CD14-positive monocyte (primary cell): ENCODE data around the gene GLYR1. TPM values are rescaled to one million over a fixed set of nuclear protein-coding genes. Genes with fewer than 3 reads are reported as not detected.
A peak's percentile ranks its signal among the peaks of the same experiment; 100 is the strongest.

Experiments used
- DNase-seq, 3 donors: peaks; one replicate each; pipeline ENCODE4 v3.0.0-alpha.2; 2011 to 2022
- H2AFZ ChIP-seq: 2 replicates; pipeline ENCODE4 v1.6.0; 2012; ENCODE audit warnings: mild to moderate bottlenecking, low read depth, low read length, inconsistent platforms; ENCODE audit not compliant: insufficient read depth, poor library complexity, severe bottlenecking
- H3K27ac ChIP-seq, 2 donors: 1 replicate in 1 of 2; 2 replicates in 1 of 2; pipeline ENCODE4 v1.5.1; 2012 to 2013; ENCODE audit warnings: low read length in 2 of 2, control low read depth in 1 of 2, inconsistent platforms in 1 of 2, low read depth in 1 of 2, mild to moderate bottlenecking in 1 of 2
- H3K27me3 ChIP-seq, 2 donors: one replicate each; pipeline versions ENCODE4 v1.6.0 to v1.6.1; 2011 to 2013; ENCODE audit warnings: low read length in 2 of 2; ENCODE audit not compliant: control insufficient read depth in 2 of 2, insufficient read depth in 2 of 2
- H3K36me3 ChIP-seq, 2 donors: replicated peaks in 1 of 2; 1 replicate in 1 of 2; 2 replicates in 1 of 2; pipeline versions ENCODE4 v1.5.1 to v1.6.1; 2012 to 2013; ENCODE audit warnings: low read length in 2 of 2, control low read depth in 1 of 2, inconsistent platforms in 1 of 2, mild to moderate bottlenecking in 1 of 2; ENCODE audit not compliant: insufficient read depth in 2 of 2, control insufficient read depth in 1 of 2
- H3K4me1 ChIP-seq, 2 donors: 1 replicate in 1 of 2; 2 replicates in 1 of 2; pipeline versions ENCODE4 v1.5.1 to v1.6.1; 2012 to 2013; ENCODE audit warnings: low read length in 2 of 2, control low read depth in 1 of 2, inconsistent platforms in 1 of 2, mild to moderate bottlenecking in 1 of 2, moderate library complexity in 1 of 2; ENCODE audit not compliant: insufficient read depth in 2 of 2, control insufficient read depth in 1 of 2
- H3K4me2 ChIP-seq: replicated peaks from 2 replicates; pipeline ENCODE3; 2012; ENCODE audit warnings: low read length, moderate library complexity, mild to moderate bottlenecking; ENCODE audit not compliant: poor library complexity, severe bottlenecking; ENCODE audit errors: extremely low read depth
- H3K4me3 ChIP-seq, 3 experiments: fragments of 200-600 bp in 1 of 3; sonication (generic) in 1 of 3; replicated peaks in 1 of 3; 1 replicate in 2 of 3; 2 replicates in 1 of 3; pipeline ENCODE4 v1.5.1; 2011 to 2013; ENCODE audit warnings: low read length in 3 of 3, mild to moderate bottlenecking in 3 of 3, control low read depth in 2 of 3, low read depth in 2 of 3, inconsistent platforms in 1 of 3, moderate library complexity in 1 of 3
- H3K79me2 ChIP-seq: 2 replicates; pipeline ENCODE4 v1.6.0; 2012; ENCODE audit warnings: mild to moderate bottlenecking, control low read depth, inconsistent platforms, low read length, moderate library complexity; ENCODE audit not compliant: insufficient read depth
- H3K9ac ChIP-seq: 2 replicates; pipeline ENCODE4 v1.6.0; 2017; ENCODE audit warnings: low read length, mild to moderate bottlenecking; ENCODE audit not compliant: insufficient read depth, poor library complexity, severe bottlenecking
- H3K9me3 ChIP-seq, 2 donors: replicated peaks in 1 of 2; 1 replicate in 1 of 2; 2 replicates in 1 of 2; pipeline versions ENCODE4 v1.5.1 to v1.6.1; 2012 to 2013; ENCODE audit warnings: low read length in 2 of 2, control low read depth in 1 of 2; ENCODE audit not compliant: control insufficient read depth in 1 of 2, insufficient read depth in 1 of 2
- H4K20me1 ChIP-seq: 2 replicates; pipeline ENCODE4 v1.6.0; 2012; ENCODE audit warnings: mild to moderate bottlenecking, low read length, control low read depth, moderate library complexity; ENCODE audit not compliant: insufficient read depth
- H3K27ac Mint-ChIP-seq, 7 donors: one replicate each; pipeline ENCODE4 v1.8.0; 2020; ENCODE audit warnings: mild to moderate bottlenecking in 7 of 7, mixed read lengths in 7 of 7, moderate library complexity in 6 of 7, inconsistent platforms in 2 of 7
- H3K27me3 Mint-ChIP-seq, 3 donors: one replicate each; pipeline ENCODE4 v1.8.0; 2021 to 2022; ENCODE audit warnings: low read depth in 3 of 3, mild to moderate bottlenecking in 3 of 3, mixed read lengths in 3 of 3, moderate library complexity in 3 of 3, inconsistent platforms in 1 of 3
- H3K36me3 Mint-ChIP-seq, 2 donors: one replicate each; pipeline ENCODE4 v1.8.0; 2020; ENCODE audit warnings: mixed read lengths in 2 of 2, inconsistent platforms in 1 of 2, mild to moderate bottlenecking in 1 of 2
- H3K4me1 Mint-ChIP-seq: one replicate; pipeline ENCODE4 v1.8.0; 2020; ENCODE audit warnings: mild to moderate bottlenecking, mixed read lengths
- H3K4me3 Mint-ChIP-seq, 2 donors: one replicate each; pipeline ENCODE4 v1.8.0; 2020; ENCODE audit warnings: mild to moderate bottlenecking in 2 of 2, mixed read lengths in 2 of 2, moderate library complexity in 1 of 2
- H3K9me3 Mint-ChIP-seq, 7 donors: one replicate each; pipeline ENCODE4 v1.8.0; 2020 to 2022; ENCODE audit warnings: mixed read lengths in 7 of 7, mild to moderate bottlenecking in 6 of 7, moderate library complexity in 6 of 7, inconsistent platforms in 2 of 7
- CTCF ChIP-seq: fragments of 200-600 bp; IDR thresholded peaks from one replicate; pipeline ENCODE4 v1.8.0; 2022; ENCODE audit warnings: antibody characterized with exemption, mild to moderate bottlenecking
- WGBS: methylation state at CpG from one replicate; pipeline ENCODE4 v1.1.5; 2013; ENCODE audit warnings: missing lambda C conversion rate; ENCODE audit not compliant: insufficient coverage; 5-methylcytosine and 5-hydroxymethylcytosine counted together
- intact Hi-C, 2 donors: fragments of 100-400 bp; cut with micrococcal nuclease; formaldehyde crosslinking; loops; one replicate each; pipeline versions ENCODE4 v1.15.0 to v1.15.1; 2023
- polyA plus RNA-seq, 3 donors: library from polyadenylated mRNA; depleted of rRNA in 1 of 3; unstranded in 2 of 3; stranded (reverse) in 1 of 3; fragments of 300-500 nt in 2 of 3; fragments of >200 nt in 1 of 3; fragmentation: Illumina TruSeq in 2 of 3; gene quantifications; 1 replicate in 2 of 3; 2 replicates in 1 of 3; pipeline ENCODE4 v1.2.3, GENCODE V29; 2012 to 2021

GLYR1 gene
- polyA plus RNA-seq, 3 donors, result 34.2 to 41.9 (median 39.3) TPM

DNA sequence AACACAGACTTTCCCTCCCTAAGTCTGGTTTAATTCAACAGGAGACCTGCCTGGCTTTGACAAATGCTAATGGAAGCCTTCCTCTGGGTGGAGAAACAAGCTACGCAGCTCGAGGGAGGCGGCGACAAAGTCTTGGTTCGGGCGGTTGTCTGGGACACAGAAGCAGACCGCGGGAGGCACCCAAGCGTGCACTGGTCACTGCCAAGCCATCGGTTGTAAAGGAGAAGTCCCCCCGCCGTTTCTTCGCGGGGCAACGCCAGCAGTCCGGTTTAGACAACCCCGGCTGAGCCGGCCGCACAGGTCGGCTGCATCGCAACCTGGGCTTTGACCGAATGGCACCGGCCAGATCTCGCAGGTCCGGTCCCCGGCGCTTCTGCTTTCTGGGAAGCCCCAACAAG is 586 bp downstream of the GLYR1 start:
- H3K27ac Mint-ChIP-seq, result peak overlapping the region; percentile 88 to 94 (median 91)
- DNase-seq, result peak; percentile 37 to 55 (median 51)
- no peaks in the 10 kb centered on the region for H3K27me3 Mint-ChIP-seq
- peak overlapping the region; percentile 84 for H3K4me2 ChIP-seq
- no peak for TF ChIP-seq CTCF
- H3K9me3 ChIP-seq, result no peaks in the 10 kb centered on the region
- H4K20me1 ChIP-seq, result peaks cover 59% of the 10 kb centered on the region
- H2AFZ ChIP-seq, result peak overlapping the region; percentile 85
- peaks cover 82% of the 10 kb centered on the region for H3K79me2 ChIP-seq
- H3K4me3 Mint-ChIP-seq, result peak overlapping the region; percentile 83 to 88
- peaks cover 32 to 43% of the 10 kb centered on the region in 2 donors for H3K36me3 ChIP-seq
- peaks cover 33 to 41% of the 10 kb centered on the region in 2 donors for H3K36me3 Mint-ChIP-seq
- H3K27ac ChIP-seq, result peak overlapping the region; percentile 90 to 97
- no peaks in the 10 kb centered on the region for H3K9me3 Mint-ChIP-seq
- H3K4me3 ChIP-seq, result peak overlapping the region; percentile 83 to 93 (median 90)
- H3K4me1 ChIP-seq, result peaks cover 39 to 45% of the 10 kb centered on the region in 2 donors
- intact Hi-C loops, result loop anchor here (2.0 to 10.0 kb wide), 4 partner anchors 44 to 251 kb away; partner anchors contain the start of genes ROGDI (in 2 of the 2), EEF2KMT (in 1 of the 2) and SEC14L5 (in 1 of the 2)
- H3K9ac ChIP-seq, result peak overlapping the region; percentile 99
- under 1% methylated on average over 27 of the region's 27 CpGs for WGBS
- H3K4me1 Mint-ChIP-seq, result peaks cover 46% of the 10 kb centered on the region
- no peaks in the 10 kb centered on the region for H3K27me3 ChIP-seq

DNA sequence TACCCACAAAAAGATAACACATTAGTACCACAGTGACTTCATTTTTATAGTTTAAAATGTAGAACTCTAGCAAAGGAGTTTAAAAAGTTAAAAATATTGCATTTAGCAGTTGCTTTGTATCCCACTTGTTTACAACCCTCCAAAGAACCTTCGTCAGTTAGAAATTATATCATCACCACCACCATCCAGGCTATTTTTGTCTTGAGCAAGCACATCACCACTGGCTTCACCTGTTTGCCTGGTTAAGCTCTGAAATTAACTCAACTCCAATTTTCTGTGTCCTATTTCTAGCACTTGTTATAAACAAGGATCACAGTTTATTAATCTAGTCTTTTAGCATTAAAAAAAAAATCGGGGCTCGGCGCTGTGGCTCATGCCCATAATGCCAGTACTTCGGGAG is 6.1 kb downstream of the GLYR1 start:
- Histone ChIP-seq H2AFZ (no peak overlapping the region), H3K9me3 (no peaks in the 10 kb centered on the region), H4K20me1 (peaks cover 54% of the 10 kb centered on the region), H3K4me2 (no peak overlapping the region), H3K27me3 (no peaks in the 10 kb centered on the region), H3K4me3 (no peak overlapping the region), H3K79me2 (peaks cover 62% of the 10 kb centered on the region), H3K9ac (no peak overlapping the region), H3K4me1 (peaks cover 6 to 8% of the 10 kb centered on the region in 2 donors), H3K36me3 (peaks cover 82 to 94% of the 10 kb centered on the region in 2 donors), H3K27ac (peak overlapping the region in 1 of 2 donors; percentile 13)
- peak overlapping the region in 2 of 7 donors; percentile 22 to 49 for H3K27ac Mint-ChIP-seq
- peaks cover 8% of the 10 kb centered on the region for H3K4me1 Mint-ChIP-seq
- no peak overlapping the region for H3K4me3 Mint-ChIP-seq
- no peak for DNase-seq
- WGBS, result 75% methylated on average over 4 of the region's 5 CpGs
- peaks cover 81 to 93% of the 10 kb centered on the region in 2 donors for H3K36me3 Mint-ChIP-seq
- no peak for TF ChIP-seq CTCF
- peaks cover 0 to 1% (median 0%) of the 10 kb centered on the region in 3 donors for H3K27me3 Mint-ChIP-seq
- intact Hi-C loops, result loop anchor here in 1 of 2 donors (10.0 kb wide), 1 partner anchor 114 kb away; the partner anchor contains the start of gene SEC14L5
- H3K9me3 Mint-ChIP-seq, result no peaks in the 10 kb centered on the region
